Heart right ventricle (tissue), 16 donors: ENCODE data around the gene RWDD4. TPM values are rescaled to one million over a fixed set of nuclear protein-coding genes. Genes with fewer than 3 reads are reported as not detected.

ENCODE experiments used
- ATAC-seq, 8 donors: fragments of 200-7000 bp; cut with Tn5 transposase; one replicate each; pipeline ENCODE4 v1.9.1; 2020; ENCODE audit warnings: mild to moderate bottlenecking in 8 of 8, moderate library complexity in 8 of 8, moderate number of reproducible peaks in 1 of 8
- DNase-seq, 2 donors: peaks; one replicate each; pipeline ENCODE4 v3.0.0-alpha.2; 2020
- H3K27ac ChIP-seq, 10 donors: fragments of 200-600 bp; sonication (generic) in 2 of 10; one replicate each; pipeline versions ENCODE4 v1.5.0 to v1.8.0; 2020 to 2022; ENCODE audit warnings: mild to moderate bottlenecking in 3 of 10
- H3K27me3 ChIP-seq, 7 donors: fragments of 200-600 bp; one replicate each; pipeline ENCODE4 v1.8.0; 2021 to 2022; ENCODE audit warnings: mild to moderate bottlenecking in 2 of 7
- H3K36me3 ChIP-seq, 9 donors: fragments of 200-600 bp; sonication (generic) in 1 of 9; one replicate each; pipeline versions ENCODE4 v1.5.0 to v1.8.0; 2020 to 2022; ENCODE audit warnings: mild to moderate bottlenecking in 2 of 9
- H3K4me1 ChIP-seq, 9 donors: fragments of 200-600 bp; sonication (generic) in 1 of 9; one replicate each; pipeline versions ENCODE4 v1.5.0 to v1.8.0; 2020 to 2022; ENCODE audit warnings: mild to moderate bottlenecking in 4 of 9
- H3K4me3 ChIP-seq, 10 donors: fragments of 200-600 bp; sonication (generic) in 2 of 10; one replicate each; pipeline versions ENCODE4 v1.5.0 to v1.8.0; 2020 to 2022; ENCODE audit warnings: mild to moderate bottlenecking in 7 of 10, moderate library complexity in 2 of 10
- H3K9me3 ChIP-seq, 11 donors: fragments of 200-600 bp in 10 of 11; sonication (generic) in 2 of 11; one replicate each; pipeline versions ENCODE4 v1.5.0 to v1.8.0; 2013 to 2022; ENCODE audit warnings: mild to moderate bottlenecking in 2 of 11, control low read depth in 1 of 11, moderate library complexity in 1 of 11
- CTCF ChIP-seq, 9 donors: fragments of 200-600 bp; sonication (generic) in 2 of 9; IDR thresholded peaks; one replicate each; pipeline versions ENCODE4 v1.5.0 to v1.8.0; 2021 to 2022; ENCODE audit warnings: antibody characterized with exemption in 9 of 9, mild to moderate bottlenecking in 5 of 9, moderate library complexity in 1 of 9
- WGBS, 2 donors: extraction: QIAGEN DNeasy Blood & Tissue Kit; methylation state at CpG; one replicate each; pipeline ENCODE4 v1.1.7; 2013; ENCODE audit warnings: inconsistent platforms in 1 of 2; 5-methylcytosine and 5-hydroxymethylcytosine counted together
- intact Hi-C, 10 donors: fragments of 100-400 bp; cut with DNase I; formaldehyde crosslinking; loops; one replicate each; pipeline versions ENCODE4 v1.11.1 to v1.14.2; 2022
- polyA plus RNA-seq, 2 donors: library from polyadenylated mRNA; stranded (reverse); fragments of 200-250 nt; gene quantifications; one replicate each; pipeline ENCODE4 v1.2.3, GENCODE V29; 2013
- total RNA-seq, 10 donors: library from RNA; stranded (reverse); fragmentation: NEBNext Ultra II Directional in 3 of 10; extraction: Animal tissue kit (Norgen Biotek cat#: 25700) in 3 of 10; gene quantifications; one replicate each; pipeline versions ENCODE4 v1.2.1 to v1.2.4, GENCODE V29; 2021 to 2023
- donor health status: Arrhythmogenic right ventricular cardiomyopathy.
- donor health status: ischemic (EF 13 %, LVEDD 7.1; RV severe dilation, severe dysfunction).
- donor health status: healthy with polysubstance abuse.
- donor health status: DM: no; HTN: yes; CAD: no.
- donor health status: DM: no; HTN: no; CAD: no.
- donor health status: ischemic (EF 25% LVEDD 6.9; RV normal size, moderate dysfunction).
- donor health status: ischemic (EF 25% LVEDD 5.7; RV mildly dilated, moderate dysfunction).
- donor health status: healthy.
- donor health status: DM: yes; HTN: yes; CAD: no.
- donor health status: Ischemic cardiomyopathy.
- donor health status: ischemic (EF 35%, LVEDD 5.7; RV mildly dilated, moderate dysfunction).
- donor health status: nonischemic (EF 11% LVEDD 7.7; RV severe dilation, severe dysfunction).
- donor health status: DM: yes; HTN: yes; CAD: no.
- donor health status: PGD.
- donor health status: ischemic (EF 29% LVEDD 5.4; RV normal size, mild dysfunction).
- donor health status: nonischemic (EF 23%, LVEDD 6.1; RV moderate dilation, normal function).

The RWDD4 gene
- total and polyA plus RNA-seq, 12 donors: 6.9 to 17.8 (median 14.6) TPM

GRCh38 chr4:183666088-183666487 lies 7.1 kb upstream of the RWDD4 start:
- Histone ChIP-seq H3K4me3 (no peak overlapping the region), H3K27ac (no peak overlapping the region), H3K36me3 (peaks cover 0 to 75% (median 47%) of the 10 kb centered on the region in 9 donors), H3K4me1 (peaks cover 0 to 5% (median under 1%) of the 10 kb centered on the region in 9 donors), H3K27me3 (no peaks in the 10 kb centered on the region), H3K9me3 (no peaks in the 10 kb centered on the region)
- intact Hi-C loops: no loop called here
- ATAC-seq (no peak), DNase-seq (no peak)
- 100% methylated on average over 1 of the region's 1 CpG for WGBS, 2 donors
- no peak for TF ChIP-seq CTCF (IDR thresholded peaks at IDR 0.05)

- 4 to 7% methylated on average over 10 of the region's 10 CpGs for WGBS, 2 donors
- Histone ChIP-seq H3K27me3 (no peaks in the 10 kb centered on the region), H3K4me1 (peaks cover 3 to 33% (median 22%) of the 10 kb centered on the region in 9 donors), H3K27ac (peak overlapping the region in 9 of 10 donors; percentile 52 to 98 (median 89)), H3K4me3 (peak overlapping the region; percentile 42 to 98 (median 82)), H3K36me3 (peaks cover 0 to 32% (median 0%) of the 10 kb centered on the region in 9 donors), H3K9me3 (no peaks in the 10 kb centered on the region)
- DNase-seq (no peak), ATAC-seq (no peak)
- intact Hi-C loops: loop anchor here in 8 of 10 donors (2.0 to 10.0 kb wide), 4 partner anchors 155 to 185 kb away; partner anchors contain the start of gene ING2 (in 2 of the 8)
- no peak for TF ChIP-seq CTCF (IDR thresholded peaks at IDR 0.05)
These were observed 872 bp upstream of the RWDD4 start for GRCh38 chr4:183659872-183660242.

GRCh38 chr4:183658362-183659028 lies 490 bp downstream of the RWDD4 start:
- intact Hi-C loops: loop anchor here in 8 of 10 donors (2.0 to 10.0 kb wide), 4 partner anchors 154 to 184 kb away; partner anchors contain the start of gene ING2 (in 2 of the 8)
- WGBS, 2 donors: 0 to 1% methylated on average over 26 to 36 of the region's 39 CpGs
- no peak for TF ChIP-seq CTCF (IDR thresholded peaks at IDR 0.05)
- peaks cover 0 to 34% (median 0%) of the 10 kb centered on the region in 9 donors for H3K36me3 ChIP-seq
- no peaks in the 10 kb centered on the region for H3K9me3 ChIP-seq
- no peaks in the 10 kb centered on the region for H3K27me3 ChIP-seq
- peak; percentile 20 to 73 (median 32) for ATAC-seq
- peak overlapping the region; percentile 52 to 98 (median 88) for H3K27ac ChIP-seq
- peak overlapping the region; percentile 42 to 98 (median 82) for H3K4me3 ChIP-seq
- peaks cover 3 to 33% (median 22%) of the 10 kb centered on the region in 9 donors for H3K4me1 ChIP-seq
- DNase-seq: peak in 1 of 2 donors; percentile 38

- peaks cover 3 to 33% (median 22%) of the 10 kb centered on the region in 9 donors for H3K4me1 ChIP-seq
- no peak for DNase-seq
- intact Hi-C loops: loop anchor here in 8 of 10 donors (2.0 to 10.0 kb wide), 4 partner anchors 153 to 183 kb away; partner anchors contain the start of gene ING2 (in 1 of the 8)
These were observed 1.4 kb downstream of the RWDD4 start for GRCh38 chr4:183657564-183657963.

More at GRCh38 chr4:183657564-183657963, 1.4 kb downstream of the RWDD4 start:
- 62 to 72% methylated on average over 3 of the region's 3 CpGs for WGBS, 2 donors
- Histone ChIP-seq H3K27ac (no peak overlapping the region), H3K4me3 (peak overlapping the region in 6 of 10 donors; percentile 74 to 98 (median 88)), H3K36me3 (peaks cover 0 to 44% (median 5%) of the 10 kb centered on the region in 9 donors), H3K9me3 (no peaks in the 10 kb centered on the region), H3K27me3 (no peaks in the 10 kb centered on the region)
- ATAC-seq: no peak
- TF ChIP-seq CTCF (IDR thresholded peaks at IDR 0.05): no peak
